Measurements from ENCODE around the gene TMEM185B.
A peak's percentile ranks its signal among the peaks of the same experiment; 100 is the strongest.

The TMEM185B gene

DNA sequence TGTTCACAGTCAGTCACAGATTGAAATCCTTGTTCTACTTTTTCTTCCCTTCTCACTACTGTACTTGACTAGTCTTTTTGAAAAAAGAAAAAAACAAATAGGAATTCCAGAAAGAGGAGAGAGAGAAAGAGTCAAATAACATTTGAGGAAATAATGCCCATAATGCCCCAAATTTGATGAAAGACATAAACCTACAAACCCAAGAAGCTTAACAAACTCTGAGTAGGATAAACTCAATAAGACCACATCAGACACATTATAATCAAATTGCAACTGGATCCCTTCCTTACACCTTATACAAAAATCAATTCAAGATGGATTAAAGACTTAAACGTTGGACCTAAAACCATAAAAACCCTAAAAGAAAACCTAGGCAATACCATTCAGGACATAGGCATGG is 30.9 kb downstream of the TMEM185B start:
- TF ChIP-seq, protein P1, sequence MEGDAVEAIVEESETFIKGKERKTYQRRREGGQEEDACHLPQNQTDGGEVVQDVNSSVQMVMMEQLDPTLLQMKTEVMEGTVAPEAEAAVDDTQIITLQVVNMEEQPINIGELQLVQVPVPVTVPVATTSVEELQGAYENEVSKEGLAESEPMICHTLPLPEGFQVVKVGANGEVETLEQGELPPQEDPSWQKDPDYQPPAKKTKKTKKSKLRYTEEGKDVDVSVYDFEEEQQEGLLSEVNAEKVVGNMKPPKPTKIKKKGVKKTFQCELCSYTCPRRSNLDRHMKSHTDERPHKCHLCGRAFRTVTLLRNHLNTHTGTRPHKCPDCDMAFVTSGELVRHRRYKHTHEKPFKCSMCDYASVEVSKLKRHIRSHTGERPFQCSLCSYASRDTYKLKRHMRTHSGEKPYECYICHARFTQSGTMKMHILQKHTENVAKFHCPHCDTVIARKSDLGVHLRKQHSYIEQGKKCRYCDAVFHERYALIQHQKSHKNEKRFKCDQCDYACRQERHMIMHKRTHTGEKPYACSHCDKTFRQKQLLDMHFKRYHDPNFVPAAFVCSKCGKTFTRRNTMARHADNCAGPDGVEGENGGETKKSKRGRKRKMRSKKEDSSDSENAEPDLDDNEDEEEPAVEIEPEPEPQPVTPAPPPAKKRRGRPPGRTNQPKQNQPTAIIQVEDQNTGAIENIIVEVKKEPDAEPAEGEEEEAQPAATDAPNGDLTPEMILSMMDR (IDR thresholded peaks at IDR 0.05; ENCODE audit: control extremely low read depth, extremely low read depth, low read depth, missing control alignments) = no peak
- CTCF ChIA-PET = no interaction called here

DNA sequence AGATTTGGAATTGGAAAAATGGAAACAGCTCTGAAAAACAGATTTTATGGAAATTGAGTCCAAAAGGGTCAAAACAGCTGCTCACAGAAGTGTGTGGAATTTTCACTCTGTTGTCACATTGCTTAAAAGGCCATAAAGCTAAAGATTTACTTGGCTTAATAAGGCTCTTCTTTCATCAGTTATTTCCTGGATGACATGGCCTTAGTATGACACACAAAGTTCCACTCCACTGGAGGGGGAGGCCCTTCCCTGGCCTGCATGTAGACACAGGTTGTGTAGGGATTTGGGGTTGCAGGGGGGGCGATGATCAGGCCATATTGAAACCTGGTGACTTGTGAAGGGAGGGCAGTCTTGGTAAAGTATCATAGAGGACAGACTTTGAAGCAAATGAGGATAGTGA is 34.0 kb downstream of the TMEM185B start:
- ChIA-PET POLR2A (no interaction called here), CTCF (interaction anchor here (0.9 kb wide), 1 partner anchor 15 kb away, joined by 3 read pairs; no protein-coding TSS in a partner anchor)
- TF ChIP-seq, protein P1 (IDR thresholded peaks at IDR 0.05; ENCODE audit: control extremely low read depth, extremely low read depth, low read depth, missing control alignments) = no peak
- no peak for DNase-seq (ENCODE audit: extremely low spot score)

More for the DNA sequence above, 30.9 kb downstream of the TMEM185B start:
- POLR2A ChIA-PET = no interaction called here
- no peak for DNase-seq (ENCODE audit: extremely low spot score)

DNA sequence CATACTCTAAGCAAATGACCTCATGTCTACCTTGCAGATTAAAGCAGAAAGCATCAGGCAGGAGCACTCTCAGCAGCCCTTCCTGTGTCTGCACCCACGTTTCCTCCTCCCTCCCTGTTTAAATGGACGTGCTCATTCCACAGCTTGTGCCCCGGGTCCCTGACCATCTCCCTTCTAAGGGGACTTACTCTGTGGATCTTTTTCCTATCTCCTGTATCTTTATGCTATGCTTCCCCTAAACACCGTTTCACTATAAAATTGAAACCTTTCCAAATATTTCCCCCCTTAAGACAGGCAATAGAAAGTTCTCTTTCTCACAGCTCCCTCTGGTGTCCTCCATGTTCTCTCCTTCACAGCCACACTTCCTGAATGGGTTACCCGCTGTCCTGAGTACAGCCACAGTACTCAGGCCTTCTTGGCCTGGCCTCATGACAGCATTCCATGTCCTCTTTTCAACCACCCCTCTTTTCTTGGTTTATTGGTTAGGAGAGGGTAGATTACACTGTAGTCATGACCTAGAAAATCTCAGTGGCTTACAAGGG is 41.1 kb downstream of the TMEM185B start:
- TF ChIP-seq, protein P1 (IDR thresholded peaks at IDR 0.05; ENCODE audit: control extremely low read depth, extremely low read depth, low read depth, missing control alignments) = no peak
- ChIA-PET CTCF (interaction anchor here (10.0 kb wide), 1 partner anchor 427 kb away, joined by 100 read pairs; no protein-coding TSS in a partner anchor), POLR2A (no interaction called here)
- peak; percentile 22 for DNase-seq (ENCODE audit: extremely low spot score)

DNA sequence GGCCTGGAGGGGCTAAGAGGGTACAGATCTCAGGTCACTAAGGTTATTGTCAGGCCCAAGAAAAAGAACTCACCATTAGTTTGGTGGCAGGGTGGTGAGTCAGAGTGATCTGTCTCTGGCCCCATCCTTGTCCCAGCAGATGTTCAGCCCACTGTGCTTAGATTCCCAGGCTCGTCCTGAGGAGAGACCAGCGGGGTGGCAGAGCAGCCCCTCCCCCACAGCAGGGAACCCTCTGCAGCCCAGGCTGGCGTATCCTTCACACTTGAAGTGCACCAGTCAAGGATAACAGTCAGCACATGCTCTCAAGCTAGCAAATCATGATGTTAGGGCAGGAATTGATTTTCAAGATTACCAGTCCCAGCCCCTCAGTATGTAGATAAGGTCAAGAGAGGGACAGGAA is 43.1 kb downstream of the TMEM185B start:
- TF ChIP-seq, protein P1 (IDR thresholded peaks at IDR 0.05; ENCODE audit: control extremely low read depth, extremely low read depth, low read depth, missing control alignments) = no peak
- ChIA-PET CTCF (interaction anchor here (1.0 to 10.0 kb wide), 2 partner anchors 29 to 425 kb away, joined by 3 to 100 read pairs; no protein-coding TSS in a partner anchor), POLR2A (no interaction called here)
- DNase-seq (ENCODE audit: extremely low spot score) = no peak

DNA sequence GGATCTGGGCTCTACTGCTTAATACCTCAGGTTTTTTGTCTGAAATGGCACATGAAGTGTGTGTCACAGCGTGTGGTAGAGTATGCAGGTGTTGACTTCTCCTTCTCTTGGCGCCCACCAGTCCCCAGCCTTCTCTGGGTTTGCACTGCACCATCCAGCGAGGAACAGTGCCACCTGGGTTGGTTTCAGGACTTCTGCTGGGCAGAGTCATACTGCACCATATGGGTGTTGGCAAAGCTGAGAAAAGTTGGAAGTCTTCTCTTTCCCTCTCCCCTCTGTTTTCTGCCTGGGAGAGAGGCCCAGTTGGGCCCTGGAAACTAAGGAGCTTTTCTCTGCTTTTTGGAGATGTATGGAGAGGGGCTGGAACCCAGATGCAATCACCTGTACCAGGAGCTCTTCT is 43.8 kb downstream of the TMEM185B start:
- POLR2A ChIA-PET = no interaction called here
- TF ChIP-seq, protein P1 (IDR thresholded peaks at IDR 0.05; ENCODE audit: control extremely low read depth, extremely low read depth, low read depth, missing control alignments) = no peak

DNA sequence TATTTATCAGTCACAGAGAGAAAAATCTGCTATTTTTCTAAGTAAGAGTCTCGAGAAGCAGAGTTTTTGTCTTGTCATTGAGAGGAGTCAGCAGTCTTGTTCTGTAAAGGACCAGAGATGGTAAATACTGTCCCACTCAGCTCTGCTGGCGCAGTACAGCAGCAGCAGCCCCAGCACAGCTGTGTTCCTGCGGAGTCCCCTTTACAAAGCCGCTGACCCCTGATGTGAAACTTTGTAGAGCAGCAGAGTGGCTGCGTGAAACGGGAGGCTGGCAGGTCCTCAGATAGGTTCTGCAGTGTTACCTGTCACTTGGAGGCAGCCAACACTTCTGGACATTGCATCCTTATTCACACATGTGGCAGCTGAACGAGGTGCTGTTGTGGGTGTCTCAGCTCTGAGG is 45.2 kb downstream of the TMEM185B start:
- no peak for DNase-seq (ENCODE audit: extremely low spot score)
- POLR2A ChIA-PET = no interaction called here
- TF ChIP-seq, protein P1 (IDR thresholded peaks at IDR 0.05; ENCODE audit: control extremely low read depth, extremely low read depth, low read depth, missing control alignments) = no peak
- CTCF ChIA-PET = interaction anchor here (0.7 to 10.0 kb wide), 13 partner anchors 31 to 537 kb away, joined by 3 to 100 read pairs (median 4); partner anchors contain the start of genes TMEM177 and TMEM185B

More for the DNA sequence above, 43.8 kb downstream of the TMEM185B start:
- CTCF ChIA-PET = interaction anchor here (2.2 to 10.0 kb wide), 2 partner anchors 424 to 538 kb away, joined by 6 to 100 read pairs; no protein-coding TSS in a partner anchor
- no peak for DNase-seq (ENCODE audit: extremely low spot score)

All from GM10248 (cell line).